H9 (cell line): ENCODE measurements around the gene FOXK1. TPM values are rescaled to one million over a fixed set of nuclear protein-coding genes. Genes with fewer than 3 reads are reported as not detected.

Experiments
- DNase-seq: peaks from one replicate; pipeline ENCODE4 v3.0.0-alpha.2; 2017
- H2AFZ ChIP-seq: one replicate; pipeline ENCODE4 v1.6.1; 2013; ENCODE audit warnings: mild to moderate bottlenecking, low read length, control low read depth, moderate library complexity
- H2AK5ac ChIP-seq: 2 replicates; pipeline ENCODE4 v1.6.1; 2013; ENCODE audit warnings: low read length, control low read depth, mixed read lengths; ENCODE audit not compliant: insufficient read length
- H2BK120ac ChIP-seq: one replicate; pipeline ENCODE4 v1.6.1; 2013; ENCODE audit warnings: low read depth, mild to moderate bottlenecking, low read length, control low read depth, inconsistent platforms; ENCODE audit not compliant: poor library complexity, severe bottlenecking
- H2BK12ac ChIP-seq: 2 replicates; pipeline ENCODE4 v1.6.1; 2013; ENCODE audit warnings: low read length, control low read depth, mixed read lengths, low read depth; ENCODE audit not compliant: insufficient read length
- H2BK15ac ChIP-seq: 2 replicates; pipeline ENCODE4 v1.6.1; 2013; ENCODE audit warnings: low read depth, low read length, control low read depth
- H2BK20ac ChIP-seq: one replicate; pipeline ENCODE4 v1.6.1; 2013; ENCODE audit warnings: low read depth, mild to moderate bottlenecking, low read length, control low read depth, inconsistent platforms; ENCODE audit not compliant: poor library complexity, severe bottlenecking
- H2BK5ac ChIP-seq: 2 replicates; pipeline ENCODE4 v1.6.1; 2013; ENCODE audit warnings: low read length, control low read depth, mixed read lengths; ENCODE audit not compliant: insufficient read length
- H3K14ac ChIP-seq: 2 replicates; pipeline ENCODE4 v1.6.1; 2013; ENCODE audit warnings: low read length, control low read depth; ENCODE audit not compliant: insufficient read depth
- H3K18ac ChIP-seq: 2 replicates; pipeline ENCODE4 v1.6.1; 2013; ENCODE audit warnings: low read depth, mild to moderate bottlenecking, mixed read lengths, low read length, control low read depth; ENCODE audit not compliant: insufficient read length
- H3K23ac ChIP-seq: 2 replicates; pipeline ENCODE4 v1.6.1; 2013; ENCODE audit warnings: low read length, control low read depth, mixed read lengths, low read depth; ENCODE audit not compliant: insufficient read length
- H3K23me2 ChIP-seq: 2 replicates; pipeline ENCODE4 v1.6.1; 2013; ENCODE audit warnings: low read depth, mild to moderate bottlenecking, mixed read lengths, low read length, control low read depth; ENCODE audit not compliant: insufficient read length, poor library complexity, severe bottlenecking
- H3K27ac ChIP-seq: 2 replicates; pipeline ENCODE4 v1.5.1; 2013; ENCODE audit warnings: low read length, control low read depth, mixed read lengths, low read depth; ENCODE audit not compliant: insufficient read length
- H3K27me3 ChIP-seq: 2 replicates; pipeline ENCODE4 v1.6.1; 2013; ENCODE audit warnings: low read length, control low read depth, inconsistent platforms; ENCODE audit not compliant: insufficient read depth
- H3K4ac ChIP-seq: 2 replicates; pipeline ENCODE4 v1.6.1; 2013; ENCODE audit warnings: low read depth, mild to moderate bottlenecking, control low read depth, inconsistent platforms, low read length, moderate library complexity
- H3K4me1 ChIP-seq: 2 replicates; pipeline ENCODE4 v1.6.1; 2013; ENCODE audit warnings: low read length, control low read depth, inconsistent platforms; ENCODE audit not compliant: insufficient read depth
- H3K4me2 ChIP-seq: 2 replicates; pipeline ENCODE4 v1.6.1; 2013; ENCODE audit warnings: low read length, control low read depth, mixed read lengths; ENCODE audit not compliant: insufficient read length, insufficient read depth
- H3K56ac ChIP-seq: 2 replicates; pipeline ENCODE4 v1.6.1; 2013; ENCODE audit warnings: low read depth, mild to moderate bottlenecking, mixed read lengths, low read length, control low read depth; ENCODE audit not compliant: insufficient read length
- H3K79me1 ChIP-seq: 2 replicates; pipeline ENCODE4 v1.6.1; 2013; ENCODE audit warnings: low read depth, mild to moderate bottlenecking, moderate library complexity, low read length, control low read depth, inconsistent platforms; ENCODE audit not compliant: insufficient read depth, poor library complexity, severe bottlenecking
- H3K79me2 ChIP-seq: 2 replicates; pipeline ENCODE4 v1.6.1; 2013; ENCODE audit warnings: low read length, control low read depth, inconsistent platforms; ENCODE audit not compliant: insufficient read depth
- H3K9ac ChIP-seq: 2 replicates; pipeline ENCODE4 v1.6.1; 2013; ENCODE audit warnings: low read length, control low read depth, mixed read lengths; ENCODE audit not compliant: insufficient read length; ENCODE audit errors: extremely low read depth
- H3K9me3 ChIP-seq: one replicate; pipeline ENCODE4 v1.6.1; 2013; ENCODE audit warnings: low read depth, low read length, inconsistent platforms; ENCODE audit not compliant: control insufficient read depth
- H3T11ph ChIP-seq: one replicate; pipeline ENCODE4 v1.6.1; 2013; ENCODE audit warnings: mild to moderate bottlenecking, low read length, control low read depth, inconsistent platforms
- H4K20me1 ChIP-seq: one replicate; pipeline ENCODE4 v1.6.1; 2013; ENCODE audit not compliant: control insufficient read depth, insufficient read length, insufficient read depth
- H4K5ac ChIP-seq: 2 replicates; pipeline ENCODE4 v1.6.1; 2013; ENCODE audit warnings: low read depth, mild to moderate bottlenecking, mixed read lengths, low read length, control low read depth; ENCODE audit not compliant: insufficient read length
- H4K8ac ChIP-seq: replicated peaks from 2 replicates; pipeline ENCODE4 v1.6.1; 2013; ENCODE audit warnings: low read length, control low read depth, mixed read lengths, low read depth; ENCODE audit not compliant: insufficient read length
- H4K91ac ChIP-seq: 2 replicates; pipeline ENCODE4 v1.6.1; 2013; ENCODE audit warnings: low read depth, mild to moderate bottlenecking, moderate library complexity, mixed read lengths, low read length, control low read depth; ENCODE audit not compliant: insufficient read length
- H3K27ac Mint-ChIP-seq, 3 experiments: 2 replicates in 2 of 3; 3 replicates in 1 of 3; pipeline ENCODE4 v1.8.0; 2020 to 2021; ENCODE audit warnings: mixed read lengths in 3 of 3, mild to moderate bottlenecking in 1 of 3, moderate library complexity in 1 of 3
- H3K27me3 Mint-ChIP-seq: 2 replicates; pipeline ENCODE4 v1.8.0; 2021; ENCODE audit warnings: low read depth, mild to moderate bottlenecking, moderate library complexity, mixed read lengths
- H3K36me3 Mint-ChIP-seq, 3 experiments: 2 replicates in 2 of 3; 3 replicates in 1 of 3; pipeline ENCODE4 v1.8.0; 2020 to 2021; ENCODE audit warnings: low read depth in 3 of 3, mixed read lengths in 3 of 3; ENCODE audit not compliant: insufficient read depth in 1 of 3
- H3K4me1 Mint-ChIP-seq, 2 experiments: 2 replicates each; pipeline ENCODE4 v1.8.0; 2020; ENCODE audit warnings: mixed read lengths in 2 of 2
- H3K4me3 Mint-ChIP-seq, 2 experiments: 2 replicates in 1 of 2; 3 replicates in 1 of 2; pipeline ENCODE4 v1.8.0; 2020 to 2021; ENCODE audit warnings: mild to moderate bottlenecking in 2 of 2, mixed read lengths in 2 of 2, moderate library complexity in 1 of 2
- H3K9me3 Mint-ChIP-seq, 2 experiments: 2 replicates in 1 of 2; 3 replicates in 1 of 2; pipeline ENCODE4 v1.8.0; 2020; ENCODE audit warnings: mild to moderate bottlenecking in 2 of 2, mixed read lengths in 2 of 2, moderate library complexity in 1 of 2
- CTCF ChIP-seq: fragments of 200-600 bp; sonication (generic); conservative IDR thresholded peaks from 3 replicates; pipeline ENCODE4 v1.8.0; 2021; ENCODE audit warnings: antibody characterized with exemption, mild to moderate bottlenecking
- WGBS: extraction: QIAGEN DNeasy Blood & Tissue Kit; methylation state at CpG from one replicate; pipeline ENCODE4 v1.1.7; 2013; ENCODE audit warnings: missing lambda C conversion rate, low lambda C conversion rate, mixed read lengths; ENCODE audit not compliant: insufficient read length; ENCODE audit errors: extremely low coverage; 5-methylcytosine and 5-hydroxymethylcytosine counted together
- total RNA-seq: library from RNA; stranded (reverse); gene quantifications from 2 replicates; pipeline ENCODE4 v1.2.1, GENCODE V29; 2021

The FOXK1 gene
- total RNA-seq, 1 experiment from 2014 or later = 14.4 TPM

DNA sequence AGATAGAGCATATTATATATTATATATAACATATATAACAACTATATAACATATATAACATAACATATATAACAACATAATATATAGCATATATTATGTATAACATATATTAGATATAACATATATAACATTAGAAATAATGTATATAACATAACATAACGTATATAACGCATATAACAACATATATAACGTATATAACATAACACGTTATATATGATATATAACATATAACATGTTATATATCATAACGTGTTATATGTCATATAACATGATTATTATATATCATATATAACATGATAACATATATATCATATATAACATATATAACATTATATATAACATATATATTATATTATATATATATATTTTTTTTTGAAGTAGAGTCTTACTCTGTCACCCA lies 97.0 kb downstream of the FOXK1 start:
- H3K23ac ChIP-seq = no peak overlapping the region
- Mint-ChIP-seq H3K4me3 (no peak overlapping the region), H3K27ac (no peak overlapping the region), H3K4me1 (peaks cover 10 to 14% of the 10 kb centered on the region in 2 experiments), H3K36me3 (peaks cover 7 to 34% (median 9%) of the 10 kb centered on the region in 3 experiments; a peak in 6 of 7 replicates), H3K27me3 (no peaks in the 10 kb centered on the region), H3K9me3 (no peaks in the 10 kb centered on the region)
- H2BK5ac ChIP-seq = no peak overlapping the region
- no peak overlapping the region for H2BK15ac ChIP-seq
- H3K14ac ChIP-seq = no peak overlapping the region
- no peak for TF ChIP-seq CTCF
- no peaks in the 10 kb centered on the region for H3K9me3 ChIP-seq
- no peak overlapping the region for H2AFZ ChIP-seq
- H2BK20ac ChIP-seq = no peak overlapping the region
- H3K56ac ChIP-seq = no peak overlapping the region
- H3K23me2 ChIP-seq = peaks cover 13% of the 10 kb centered on the region
- no peaks in the 10 kb centered on the region for H3K27me3 ChIP-seq
- no peak overlapping the region for H3K4ac ChIP-seq
- no peak overlapping the region for H3K27ac ChIP-seq
- H2AK5ac ChIP-seq = no peak overlapping the region
- no peak overlapping the region for H4K8ac ChIP-seq
- no peak overlapping the region for H4K91ac ChIP-seq
- no peak for DNase-seq
- no peaks in the 10 kb centered on the region for H3K4me1 ChIP-seq
- no peak overlapping the region for H3K18ac ChIP-seq
- WGBS = no CpG with 5 or more reads among the region's 5 CpGs
- H2BK12ac ChIP-seq = no peak overlapping the region
- no peak overlapping the region for H3K4me2 ChIP-seq
- H2BK120ac ChIP-seq = no peak overlapping the region
- H3K79me1 ChIP-seq = peaks cover 3% of the 10 kb centered on the region
- no peaks in the 10 kb centered on the region for H4K20me1 ChIP-seq
- H4K5ac ChIP-seq = no peak overlapping the region
- no peak overlapping the region for H3K9ac ChIP-seq
- no peaks in the 10 kb centered on the region; the same call in 1 of the 2 replicates for H3K79me2 ChIP-seq
- no peak overlapping the region for H3T11ph ChIP-seq
